SK-N-SH (cell line): ENCODE measurements around the gene NBPF26.
"Not testable (repeated sequence)": the region's sequence is repeated elsewhere in the genome, so short reads cannot be mapped to it uniquely, and the experiment has no call there.

Experiments
- CHD2 ChIP-seq: fragments of 150-350 bp; IDR thresholded peaks from 2 replicates; pipeline ENCODE4 v1.6.1; 2018; ENCODE audit warnings: low read length; ENCODE audit not compliant: partially characterized antibody
- CTCF ChIP-seq: fragments of 200-600 bp; sonication (generic); IDR thresholded peaks from 2 replicates; pipeline ENCODE4 v1.6.1; 2017; ENCODE audit warnings: antibody characterized with exemption, mild to moderate bottlenecking, moderate library complexity
- EZH2phosphoT487 ChIP-seq: fragments of 200-600 bp; sonication (generic); IDR thresholded peaks from 2 replicates; pipeline ENCODE4 v1.6.1; 2017; ENCODE audit warnings: low read depth, mixed run types, mild to moderate bottlenecking, antibody characterized with exemption, moderate library complexity, borderline replicate concordance
- FOXJ3 ChIP-seq: sonication (generic); formaldehyde crosslinking; IDR thresholded peaks from 2 replicates; pipeline ENCODE4 v1.5.1; 2020; ENCODE audit warnings: mild to moderate bottlenecking, missing genetic modification reagents
- GABPA ChIP-seq: IDR thresholded peaks from 2 replicates; pipeline ENCODE4 v1.4.0; 2012; ENCODE audit warnings: low read depth, mild to moderate bottlenecking
- MAX ChIP-seq: IDR thresholded peaks from 2 replicates; pipeline ENCODE4 v1.4.0; 2012; ENCODE audit warnings: low read depth
- NRF1 ChIP-seq: IDR thresholded peaks from 2 replicates; pipeline ENCODE4 v1.6.1; 2012; ENCODE audit warnings: low read depth, mild to moderate bottlenecking, low read length
- REST ChIP-seq: IDR thresholded peaks from 2 replicates; pipeline ENCODE4 v1.6.1; 2012; ENCODE audit warnings: mild to moderate bottlenecking, low read depth, low read length, moderate library complexity
- SMC3 ChIP-seq: IDR thresholded peaks from 2 replicates; pipeline ENCODE4 v1.6.1; 2012; ENCODE audit warnings: low read depth, low read length, improper control_type of control experiment
- USF2 ChIP-seq: fragments of 150-350 bp; IDR thresholded peaks from 2 replicates; pipeline ENCODE4 v1.6.1; 2017; ENCODE audit warnings: antibody characterized with exemption, low read length, low read depth, borderline replicate concordance
- YY1 ChIP-seq: IDR thresholded peaks from 2 replicates; pipeline ENCODE4 v1.4.0; 2012; ENCODE audit warnings: low read depth, mild to moderate bottlenecking

- not testable (repeated sequence) for TF ChIP-seq CTCF; NRF1; MAX; REST; FOXJ3 (CRISPR knock-in tag); CHD2; SMC3; GABPA; YY1; USF2; EZH2phosphoT487
These were observed 42.8 kb upstream of the NBPF26 start for GRCh38 chr1:120680938-120681337.
